Breast epithelium (tissue), 4 donors: ENCODE measurements around the gene AHI1. TPM values are rescaled to one million over a fixed set of nuclear protein-coding genes. Genes with fewer than 3 reads are reported as not detected.

Experiments used
- DNase-seq, 2 donors: peaks; one replicate each; pipeline ENCODE4 v3.0.0-alpha.2; 2019; ENCODE audit warnings: low spot score in 2 of 2
- H3K27ac ChIP-seq, 2 donors: fragments of 200-600 bp; sonication (generic) in 1 of 2; one replicate each; pipeline ENCODE4 v1.5.1; 2016 to 2019; ENCODE audit warnings: mild to moderate bottlenecking in 1 of 2
- H3K27me3 ChIP-seq, 2 donors: fragments of 200-600 bp; sonication (generic) in 1 of 2; one replicate each; pipeline versions ENCODE4 v1.5.1 to v1.6.0; 2017 to 2019; ENCODE audit warnings: control low read depth in 1 of 2, mild to moderate bottlenecking in 1 of 2
- H3K36me3 ChIP-seq: fragments of 200-600 bp; one replicate; pipeline ENCODE4 v1.5.1; 2019
- H3K4me1 ChIP-seq, 2 donors: fragments of 200-600 bp; sonication (generic); one replicate each; pipeline ENCODE4 v1.5.1; 2016 to 2019; ENCODE audit warnings: control low read depth in 1 of 2
- H3K4me3 ChIP-seq, 3 donors: fragments of 200-600 bp; sonication (generic); 1 replicate in 2 of 3; 2 replicates in 1 of 3; pipeline ENCODE4 v1.5.1; 2016 to 2019; ENCODE audit warnings: mild to moderate bottlenecking in 3 of 3, moderate library complexity in 2 of 3
- H3K9me3 ChIP-seq, 2 donors: fragments of 200-600 bp; sonication (generic) in 1 of 2; one replicate each; pipeline ENCODE4 v1.5.1; 2016 to 2019; ENCODE audit warnings: control low read depth in 1 of 2
- CTCF ChIP-seq, 3 donors: fragments of 450-650 bp; IDR thresholded peaks; one replicate each; pipeline ENCODE4 v1.5.1; 2016 to 2017; ENCODE audit warnings: antibody characterized with exemption in 3 of 3, mild to moderate bottlenecking in 3 of 3, moderate library complexity in 3 of 3
- POLR2A ChIP-seq: fragments of 450-650 bp; IDR thresholded peaks from one replicate; pipeline ENCODE4 v1.6.1; 2016; ENCODE audit warnings: antibody characterized with exemption, mild to moderate bottlenecking, moderate library complexity
- POLR2AphosphoS5 ChIP-seq, 3 donors: sonication (generic); formaldehyde crosslinking; IDR thresholded peaks; one replicate each; pipeline ENCODE4 v1.6.1; 2017; ENCODE audit warnings: antibody characterized with exemption in 3 of 3
- intact Hi-C: fragments of 100-400 bp; cut with DNase I; formaldehyde crosslinking; loops from one replicate; pipeline ENCODE4 v1.15.1; 2023; ENCODE audit warnings: low total_unique reads
- total RNA-seq, 3 donors: library from RNA; depleted of rRNA; stranded (reverse); fragments of >200 nt; gene quantifications; one replicate each; pipeline ENCODE4 v1.1.0, GENCODE V29; 2016

The AHI1 gene
- total RNA-seq, 3 donors from 2014 or later = 23.5 to 62.2 (median 49.8) TPM

- DNase-seq = no peak
- Histone ChIP-seq H3K9me3 (no peaks in the 10 kb centered on the region), H3K27me3 (no peaks in the 10 kb centered on the region), H3K27ac (no peak overlapping the region), H3K36me3 (no peaks in the 10 kb centered on the region), H3K4me1 (no peaks in the 10 kb centered on the region), H3K4me3 (no peak overlapping the region)
- intact Hi-C loops = no loop called here
- TF ChIP-seq POLR2A (no peak), CTCF (IDR thresholded peaks at IDR 0.05) (no peak), POLR2AphosphoS5 (IDR thresholded peaks at IDR 0.05) (no peak)
Observed at GRCh38 chr6:135305684-135306083, 191.9 kb downstream of the AHI1 start.

GRCh38 chr6:135304883-135305282 is 192.7 kb downstream of the AHI1 start:
- DNase-seq = no peak
- H3K36me3 ChIP-seq = no peaks in the 10 kb centered on the region

GRCh38 chr6:135301304-135301703 is 196.2 kb downstream of the AHI1 start:
- intact Hi-C loops = no loop called here
- Histone ChIP-seq H3K9me3 (no peaks in the 10 kb centered on the region), H3K4me3 (no peak overlapping the region), H3K27ac (no peak overlapping the region), H3K4me1 (no peaks in the 10 kb centered on the region), H3K36me3 (no peaks in the 10 kb centered on the region), H3K27me3 (no peaks in the 10 kb centered on the region)
- TF ChIP-seq CTCF (IDR thresholded peaks at IDR 0.05) = no peak
- TF ChIP-seq POLR2A = no peak
- TF ChIP-seq POLR2AphosphoS5 (IDR thresholded peaks at IDR 0.05) = no peak
- DNase-seq = no peak

More at GRCh38 chr6:135304883-135305282, 192.7 kb downstream of the AHI1 start:
- TF ChIP-seq CTCF (IDR thresholded peaks at IDR 0.05) = no peak
- TF ChIP-seq POLR2A = no peak
- TF ChIP-seq POLR2AphosphoS5 (IDR thresholded peaks at IDR 0.05) = no peak
- no peaks in the 10 kb centered on the region for H3K27me3 ChIP-seq
- no peak overlapping the region for H3K4me3 ChIP-seq
- H3K9me3 ChIP-seq = no peaks in the 10 kb centered on the region
- no peaks in the 10 kb centered on the region for H3K4me1 ChIP-seq
- intact Hi-C loops = no loop called here
- no peak overlapping the region for H3K27ac ChIP-seq

- no peak for DNase-seq
- H3K9me3 ChIP-seq = peaks cover 0 to 4% of the 10 kb centered on the region in 2 donors
- TF ChIP-seq POLR2AphosphoS5 (IDR thresholded peaks at IDR 0.05) = no peak
- no peak for TF ChIP-seq CTCF (IDR thresholded peaks at IDR 0.05)
- TF ChIP-seq POLR2A = no peak
- no peak overlapping the region for H3K27ac ChIP-seq
- intact Hi-C loops = no loop called here
- no peaks in the 10 kb centered on the region for H3K27me3 ChIP-seq
- H3K4me1 ChIP-seq = no peaks in the 10 kb centered on the region
- H3K36me3 ChIP-seq = no peaks in the 10 kb centered on the region
- H3K4me3 ChIP-seq = no peak overlapping the region
Observed at GRCh38 chr6:135300576-135300975, 197.0 kb downstream of the AHI1 start.

- intact Hi-C loops = no loop called here
- TF ChIP-seq CTCF (IDR thresholded peaks at IDR 0.05) (no peak), POLR2A (no peak), POLR2AphosphoS5 (IDR thresholded peaks at IDR 0.05) (no peak)
- H3K36me3 ChIP-seq = no peaks in the 10 kb centered on the region
- H3K4me1 ChIP-seq = no peaks in the 10 kb centered on the region
- no peaks in the 10 kb centered on the region for H3K27me3 ChIP-seq
- no peak overlapping the region for H3K27ac ChIP-seq
- no peak overlapping the region for H3K4me3 ChIP-seq
- peaks cover 0 to 10% of the 10 kb centered on the region in 2 donors for H3K9me3 ChIP-seq
- no peak for DNase-seq
Observed at GRCh38 chr6:135299256-135299655, 198.3 kb downstream of the AHI1 start.
